ENCODE measurements around the gene CD58.
A peak's percentile ranks its signal among the peaks of the same experiment; 100 is the strongest.
"Not testable (repeated sequence)": the region's sequence is repeated elsewhere in the genome, so short reads cannot be mapped to it uniquely, and the experiment has no call there.

Gene CD58

GRCh38 chr1:116570358-116571214 is at the start of gene CD58:
CD58 (minus strand) TSS chr1:116571026; CDS start chr1:116570972, 54 bp downstream.
- peaks cover 59% of the 10 kb centered on the region for H3K4me1 Mint-ChIP-seq (ENCODE audit: low read depth)
- H3K36me3 Mint-ChIP-seq (ENCODE audit: low read depth): peaks cover 31% of the 10 kb centered on the region

GRCh38 chr1:116620392-116620791 is 49.6 kb upstream of the CD58 start:
- not testable (repeated sequence) for H3K9me3 Mint-ChIP-seq; H3K4me3 Mint-ChIP-seq; H3K27ac Mint-ChIP-seq; H3K36me3 Mint-ChIP-seq (ENCODE audit: low read depth); H3K4me1 Mint-ChIP-seq (ENCODE audit: low read depth)
- H3K27me3 Mint-ChIP-seq (ENCODE audit: low read depth): peaks cover 27% of the 10 kb centered on the region

More at GRCh38 chr1:116570358-116571214, at the start of gene CD58:
- Mint-ChIP-seq H3K4me3 (peak within 1 kb of the TSS; percentile 93), H3K27ac (peak within 1 kb of the TSS; percentile 83), H3K9me3 (no peaks in the 10 kb centered on the region), H3K27me3 (ENCODE audit: low read depth) (no peaks in the 10 kb centered on the region)

GRCh38 chr1:116619106-116619505 is 48.3 kb upstream of the CD58 start:
- H3K4me3 Mint-ChIP-seq; H3K36me3 Mint-ChIP-seq (ENCODE audit: low read depth); H3K4me1 Mint-ChIP-seq (ENCODE audit: low read depth); H3K27ac Mint-ChIP-seq; H3K9me3 Mint-ChIP-seq: not testable (repeated sequence)
- peaks cover 24% of the 10 kb centered on the region for H3K27me3 Mint-ChIP-seq (ENCODE audit: low read depth)

- H3K27me3 Mint-ChIP-seq (ENCODE audit: low read depth): peaks cover 24% of the 10 kb centered on the region
- H3K36me3 Mint-ChIP-seq (ENCODE audit: low read depth); H3K27ac Mint-ChIP-seq; H3K4me1 Mint-ChIP-seq (ENCODE audit: low read depth); H3K9me3 Mint-ChIP-seq; H3K4me3 Mint-ChIP-seq: not testable (repeated sequence)
Observed at GRCh38 chr1:116617808-116618207, 47.0 kb upstream of the CD58 start.

- H3K9me3 Mint-ChIP-seq; H3K4me1 Mint-ChIP-seq (ENCODE audit: low read depth); H3K36me3 Mint-ChIP-seq (ENCODE audit: low read depth); H3K27me3 Mint-ChIP-seq (ENCODE audit: low read depth); H3K27ac Mint-ChIP-seq; H3K4me3 Mint-ChIP-seq: not testable (repeated sequence)
Observed at GRCh38 chr1:116613825-116614224, 43.0 kb upstream of the CD58 start.

GRCh38 chr1:116609801-116610371 is 39.1 kb upstream of the CD58 start:
- not testable (repeated sequence) for H3K27me3 Mint-ChIP-seq (ENCODE audit: low read depth); H3K4me3 Mint-ChIP-seq; H3K4me1 Mint-ChIP-seq (ENCODE audit: low read depth); H3K36me3 Mint-ChIP-seq (ENCODE audit: low read depth); H3K27ac Mint-ChIP-seq; H3K9me3 Mint-ChIP-seq

- H3K4me3 Mint-ChIP-seq; H3K27me3 Mint-ChIP-seq (ENCODE audit: low read depth); H3K27ac Mint-ChIP-seq; H3K4me1 Mint-ChIP-seq (ENCODE audit: low read depth); H3K36me3 Mint-ChIP-seq (ENCODE audit: low read depth); H3K9me3 Mint-ChIP-seq: not testable (repeated sequence)
Observed at GRCh38 chr1:116608841-116609240, 38.0 kb upstream of the CD58 start.

GRCh38 chr1:116608151-116608550 is 37.3 kb upstream of the CD58 start:
- not testable (repeated sequence) for H3K4me1 Mint-ChIP-seq (ENCODE audit: low read depth); H3K9me3 Mint-ChIP-seq; H3K27ac Mint-ChIP-seq; H3K36me3 Mint-ChIP-seq (ENCODE audit: low read depth); H3K4me3 Mint-ChIP-seq; H3K27me3 Mint-ChIP-seq (ENCODE audit: low read depth)

GRCh38 chr1:116607463-116607862 is 36.6 kb upstream of the CD58 start:
- not testable (repeated sequence) for H3K27ac Mint-ChIP-seq; H3K4me1 Mint-ChIP-seq (ENCODE audit: low read depth); H3K9me3 Mint-ChIP-seq; H3K27me3 Mint-ChIP-seq (ENCODE audit: low read depth); H3K36me3 Mint-ChIP-seq (ENCODE audit: low read depth); H3K4me3 Mint-ChIP-seq

- not testable (repeated sequence) for H3K27ac Mint-ChIP-seq; H3K27me3 Mint-ChIP-seq (ENCODE audit: low read depth); H3K36me3 Mint-ChIP-seq (ENCODE audit: low read depth); H3K4me3 Mint-ChIP-seq; H3K9me3 Mint-ChIP-seq; H3K4me1 Mint-ChIP-seq (ENCODE audit: low read depth)
Observed at GRCh38 chr1:116606067-116606466, 35.2 kb upstream of the CD58 start.

- H3K9me3 Mint-ChIP-seq: no peaks in the 10 kb centered on the region
- H3K27ac Mint-ChIP-seq: no peak overlapping the region
- no peaks in the 10 kb centered on the region for H3K36me3 Mint-ChIP-seq (ENCODE audit: low read depth)
- H3K27me3 Mint-ChIP-seq (ENCODE audit: low read depth): peaks cover 9% of the 10 kb centered on the region
- H3K4me3 Mint-ChIP-seq: no peak overlapping the region
- peaks cover 1% of the 10 kb centered on the region for H3K4me1 Mint-ChIP-seq (ENCODE audit: low read depth)
Observed at GRCh38 chr1:116605315-116605714, 34.5 kb upstream of the CD58 start.

GRCh38 chr1:116604408-116604807 is 33.6 kb upstream of the CD58 start:
- not testable (repeated sequence) for H3K4me1 Mint-ChIP-seq (ENCODE audit: low read depth); H3K9me3 Mint-ChIP-seq; H3K4me3 Mint-ChIP-seq; H3K36me3 Mint-ChIP-seq (ENCODE audit: low read depth); H3K27ac Mint-ChIP-seq
- H3K27me3 Mint-ChIP-seq (ENCODE audit: low read depth): peaks cover 11% of the 10 kb centered on the region

GRCh38 chr1:116603646-116604045 is 32.8 kb upstream of the CD58 start:
- H3K36me3 Mint-ChIP-seq (ENCODE audit: low read depth); H3K4me3 Mint-ChIP-seq; H3K4me1 Mint-ChIP-seq (ENCODE audit: low read depth); H3K9me3 Mint-ChIP-seq; H3K27ac Mint-ChIP-seq: not testable (repeated sequence)
- H3K27me3 Mint-ChIP-seq (ENCODE audit: low read depth): peaks cover 13% of the 10 kb centered on the region

- peaks cover 19% of the 10 kb centered on the region for H3K27me3 Mint-ChIP-seq (ENCODE audit: low read depth)
- H3K4me1 Mint-ChIP-seq (ENCODE audit: low read depth); H3K4me3 Mint-ChIP-seq; H3K9me3 Mint-ChIP-seq; H3K27ac Mint-ChIP-seq; H3K36me3 Mint-ChIP-seq (ENCODE audit: low read depth): not testable (repeated sequence)
Observed at GRCh38 chr1:116599369-116599768, 28.5 kb upstream of the CD58 start.

- H3K9me3 Mint-ChIP-seq; H3K36me3 Mint-ChIP-seq (ENCODE audit: low read depth); H3K27ac Mint-ChIP-seq; H3K4me3 Mint-ChIP-seq; H3K4me1 Mint-ChIP-seq (ENCODE audit: low read depth): not testable (repeated sequence)
- peaks cover 15% of the 10 kb centered on the region for H3K27me3 Mint-ChIP-seq (ENCODE audit: low read depth)
Observed at GRCh38 chr1:116598420-116599036, 27.7 kb upstream of the CD58 start.
